ENCODE data around the gene NTS. TPM values are rescaled to one million over a fixed set of nuclear protein-coding genes. Genes with fewer than 3 reads are reported as not detected.

Gene NTS
- total and polyA plus RNA-seq, 10 of the 15 experiments (the other 5 are each of a cell fraction or from before 2014, with no cell fraction given) = 0.05 to 0.11 TPM; not detected in 8

- Histone ChIP-seq H3K4me3 (no peak overlapping the region), H3K27me3 (replicated peaks in 1 of 2; ENCODE audit: control insufficient read depth in 2 of 2, insufficient read depth in 2 of 2, low read length in 1 of 2) (no peaks in the 10 kb centered on the region), H3K4me1 (ENCODE audit: control insufficient read depth, insufficient read depth, low read length) (no peaks in the 10 kb centered on the region), H4K20me1 (ENCODE audit: control insufficient read depth, insufficient read depth) (no peaks in the 10 kb centered on the region), H3K9ac (ENCODE audit: control insufficient read depth, insufficient read depth, low read length) (no peak overlapping the region), H3K27ac (ENCODE audit: control insufficient read depth, insufficient read depth) (no peak overlapping the region), H3K4me2 (ENCODE audit: control insufficient read depth, insufficient read depth) (no peak overlapping the region), H3K36me3 (ENCODE audit: control insufficient read depth in 2 of 2, insufficient read depth in 2 of 2, low read length in 1 of 2) (no peaks in the 10 kb centered on the region), H3K9me3 (replicated peaks; ENCODE audit: control insufficient read depth, insufficient read depth, low read length) (no peaks in the 10 kb centered on the region), H2AFZ (ENCODE audit: control insufficient read depth, low read depth, low read length) (no peak overlapping the region), H3K79me2 (ENCODE audit: control insufficient read depth, insufficient read depth, low read length) (no peaks in the 10 kb centered on the region)
- DNase-seq (ENCODE audit: low read depth, low spot score) = no peak
- ATAC-seq = no peak
- ChIA-PET SMC1A (ENCODE audit: uncharacterized antibody, unreplicated experiment) (interaction anchor here (1.7 kb wide), 1 partner anchor 56 kb away, joined by 5 read pairs; no protein-coding TSS in a partner anchor), RAD21 (ENCODE audit: unreplicated experiment) (no interaction called here), POLR2A (no interaction called here), CTCF (interaction anchor here (1.5 kb wide), 1 partner anchor 988 kb away, joined by 3 read pairs; no protein-coding TSS in a partner anchor)
- in situ Hi-C loops (cut with MboI) (no loop called here), intact Hi-C loops (cut with micrococcal nuclease; ENCODE audit: unreplicated experiment) (no loop called here)
- BruUV-seq (replicated peaks) = no TSS peak
- no peak for TF ChIP-seq FOXK2 (IDR thresholded peaks at IDR 0.05)
- no peak for TF ChIP-seq PML (IDR thresholded peaks at IDR 0.05; ENCODE audit: low read length)
- no peak for FAIRE-seq
Observed at GRCh38 chr12:85927166-85927565, 53.1 kb downstream of the NTS start.

Other genes with a start within 250 kb of the NTS start
- gene RASSF9, start 37.9 kb upstream of the NTS start, total RNA-seq (2014; rRNA removed) = under 0.01 TPM in 1 of 2 replicates, not detected in the other
- not detected in 2 replicates for gene RASSF9, start 37.9 kb upstream of the NTS start, total RNA-seq (2014; rRNA removed; fragmentation: Illumina TruSeq; extraction: Trizol)
- gene RASSF9, start 37.9 kb upstream of the NTS start, total RNA-seq (2021) = not detected in 2 replicates
- gene RASSF9, start 37.9 kb upstream of the NTS start, polyA plus RNA-seq (2011; rRNA removed) = 0.10 and 0.19 TPM in 2 replicates
- not detected in 2 replicates for gene RASSF9, start 37.9 kb upstream of the NTS start, polyA plus RNA-seq (2014; fragmentation: Illumina TruSeq; extraction: Trizol)
- not detected for gene RASSF9, start 37.9 kb upstream of the NTS start, polyA plus RNA-seq (2014; fragmentation: Nextera tagmentation; extraction: Ambion mirVana)
- not detected in 2 replicates for gene RASSF9, start 37.9 kb upstream of the NTS start, polyA plus RNA-seq (2014; rRNA removed)
- gene RASSF9, start 37.9 kb upstream of the NTS start, polyA plus RNA-seq (2016; fragmentation: Nextera tagmentation; extraction: Ambion mirVana) = not detected

All from GM12878 (cell line).